ENCODE results near the gene PIK3AP1. TPM values are rescaled to one million over a fixed set of nuclear protein-coding genes. Genes with fewer than 3 reads are reported as not detected.

Gene PIK3AP1
- total and polyA plus RNA-seq, 2 of the 4 experiments (the other 2 are of a cell fraction) = under 0.01 to 0.14 TPM

DNA sequence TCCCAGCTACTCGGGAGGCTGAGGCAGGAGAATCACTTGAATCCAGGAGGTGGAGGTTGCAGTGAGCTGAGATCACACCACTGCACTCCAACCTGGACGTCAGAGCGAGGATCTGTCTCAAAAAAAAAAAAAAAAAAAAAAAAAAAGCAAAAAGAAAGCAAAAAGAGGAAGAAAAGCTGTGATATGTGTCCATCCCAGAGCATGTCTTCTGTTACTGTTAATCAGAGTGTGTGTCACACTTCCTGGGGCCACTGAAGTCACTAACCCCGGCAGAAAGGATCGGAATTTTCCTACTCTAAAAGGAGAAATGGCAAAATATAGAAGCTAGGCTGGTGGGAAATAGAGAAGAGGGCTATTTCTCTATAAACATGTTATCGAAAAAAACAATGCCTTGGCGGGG is 11.9 kb downstream of the PIK3AP1 start:
- ATAC-seq (ENCODE audit: low read depth) (no peak), DNase-seq (no peak)
- no peak for TF ChIP-seq RCOR1 (IDR thresholded peaks at IDR 0.05; ENCODE audit: insufficient replicate concordance, low read length)
- no peak for TF ChIP-seq MAFK (IDR thresholded peaks at IDR 0.05; ENCODE audit: low read depth, low read length)
- no peak for TF ChIP-seq MXI1 (IDR thresholded peaks at IDR 0.05; ENCODE audit: borderline replicate concordance, low read depth, low read length)
- no peak for TF ChIP-seq SMC3 (IDR thresholded peaks at IDR 0.05; ENCODE audit: low read depth, low read length)
- TF ChIP-seq POLR2A (IDR thresholded peaks at IDR 0.05; ENCODE audit: low read depth, low read length) = no peak
- TF ChIP-seq RFX5 (IDR thresholded peaks at IDR 0.05; ENCODE audit: low read depth, low read length) = no peak
- no peak for TF ChIP-seq ELK1 (IDR thresholded peaks at IDR 0.05; ENCODE audit: borderline replicate concordance, low read depth, low read length)
- no peak for TF ChIP-seq MAZ (IDR thresholded peaks at IDR 0.05; ENCODE audit: borderline replicate concordance, low read depth, low read length)
- TF ChIP-seq, protein P1, sequence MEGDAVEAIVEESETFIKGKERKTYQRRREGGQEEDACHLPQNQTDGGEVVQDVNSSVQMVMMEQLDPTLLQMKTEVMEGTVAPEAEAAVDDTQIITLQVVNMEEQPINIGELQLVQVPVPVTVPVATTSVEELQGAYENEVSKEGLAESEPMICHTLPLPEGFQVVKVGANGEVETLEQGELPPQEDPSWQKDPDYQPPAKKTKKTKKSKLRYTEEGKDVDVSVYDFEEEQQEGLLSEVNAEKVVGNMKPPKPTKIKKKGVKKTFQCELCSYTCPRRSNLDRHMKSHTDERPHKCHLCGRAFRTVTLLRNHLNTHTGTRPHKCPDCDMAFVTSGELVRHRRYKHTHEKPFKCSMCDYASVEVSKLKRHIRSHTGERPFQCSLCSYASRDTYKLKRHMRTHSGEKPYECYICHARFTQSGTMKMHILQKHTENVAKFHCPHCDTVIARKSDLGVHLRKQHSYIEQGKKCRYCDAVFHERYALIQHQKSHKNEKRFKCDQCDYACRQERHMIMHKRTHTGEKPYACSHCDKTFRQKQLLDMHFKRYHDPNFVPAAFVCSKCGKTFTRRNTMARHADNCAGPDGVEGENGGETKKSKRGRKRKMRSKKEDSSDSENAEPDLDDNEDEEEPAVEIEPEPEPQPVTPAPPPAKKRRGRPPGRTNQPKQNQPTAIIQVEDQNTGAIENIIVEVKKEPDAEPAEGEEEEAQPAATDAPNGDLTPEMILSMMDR (conservative IDR thresholded peaks at IDR 0.05; ENCODE audit: low read depth, low read length) = no peak
- no peak for TF ChIP-seq CHD1 (IDR thresholded peaks at IDR 0.05; ENCODE audit: low read depth, low read length)
- no peak for TF ChIP-seq RAD21 (IDR thresholded peaks at IDR 0.05; ENCODE audit: low read length)
- TF ChIP-seq BHLHE40 (IDR thresholded peaks at IDR 0.05; ENCODE audit: low read depth, low read length) = no peak
- TF ChIP-seq CEBPB (IDR thresholded peaks at IDR 0.05; ENCODE audit: low read depth, low read length) = no peak
- TF ChIP-seq USF2 (IDR thresholded peaks at IDR 0.05; ENCODE audit: low read depth, low read length) = no peak
- no peak for TF ChIP-seq NFE2L2 (IDR thresholded peaks at IDR 0.05; ENCODE audit: low read depth, low read length)
- no peak overlapping the region for H3K4me3 ChIP-seq (ENCODE audit: insufficient read depth, low read depth, low read length)
- intact Hi-C loops (cut with micrococcal nuclease) = no loop called here
- H3K56ac ChIP-seq (ENCODE audit: extremely low read depth, insufficient read depth, low read length) = no peak overlapping the region
- dilution Hi-C loops (cut with HindIII; ENCODE audit: low sequenced_read_pairs, unreplicated experiment) = no loop called here
- no peaks in the 10 kb centered on the region for H4K20me1 ChIP-seq (ENCODE audit: insufficient read depth, low read length)
- H3K9me3 ChIP-seq (ENCODE audit: control insufficient read depth, insufficient read depth, low read length) = no peaks in the 10 kb centered on the region
- H3K4me2 ChIP-seq (ENCODE audit: low read depth, low read length) = no peak overlapping the region
- no peak overlapping the region for H3K18ac ChIP-seq (ENCODE audit: low read depth, low read length)
- H4K8ac ChIP-seq (ENCODE audit: low read depth in 2 of 2, low read length in 2 of 2) = no peak overlapping the region
- no peak overlapping the region for H2AFZ ChIP-seq (replicated peaks; ENCODE audit: low read length, poor library complexity)
- H3K4me1 ChIP-seq (ENCODE audit: control insufficient read depth, insufficient read depth, low read length) = no peaks in the 10 kb centered on the region
- H2AK5ac ChIP-seq (ENCODE audit: low read depth, low read length) = no peak overlapping the region
- in situ Hi-C loops (cut with MboI; ENCODE audit: low sequenced_read_pairs) = no loop called here
- no TSS peak for BruUV-seq (replicated peaks)
- no peak overlapping the region for H4K5ac ChIP-seq (ENCODE audit: low read depth, low read length)
- no peak overlapping the region for H2BK5ac ChIP-seq (ENCODE audit: low read depth, low read length, poor library complexity, severe bottlenecking)
- H3K23ac ChIP-seq (ENCODE audit: low read depth, low read length) = no peak overlapping the region
- H3K27ac ChIP-seq (ENCODE audit: insufficient read depth, low read length) = no peak overlapping the region
- no peaks in the 10 kb centered on the region for H3K9me1 ChIP-seq (ENCODE audit: insufficient read depth, low read length)
- no peak overlapping the region for H2AK9ac ChIP-seq (replicated peaks; ENCODE audit: low read depth, low read length, poor library complexity)
- H2BK20ac ChIP-seq (ENCODE audit: low read depth, low read length) = no peak overlapping the region
- H3K36me3 ChIP-seq (ENCODE audit: control insufficient read depth, insufficient read depth, low read length) = no peaks in the 10 kb centered on the region
- H2BK15ac ChIP-seq (ENCODE audit: low read depth, low read length) = no peak overlapping the region
- no peak overlapping the region for H3K14ac ChIP-seq (replicated peaks; ENCODE audit: low read depth, low read length)
- H3K9ac ChIP-seq (ENCODE audit: low read depth, low read length) = no peak overlapping the region
- peaks cover 5% of the 10 kb centered on the region; the same call in 1 of the 2 replicates for H3K27me3 ChIP-seq (ENCODE audit: control insufficient read depth, insufficient read depth, low read length)
- H3K79me1 ChIP-seq (ENCODE audit: low read depth in 1 of 2, low read length in 2 of 2) = no peaks in the 10 kb centered on the region
- POLR2A ChIA-PET (ENCODE audit: unreplicated experiment) = interaction anchor here (0.6 kb wide), 1 partner anchor 67 kb away, joined by 9 read pairs; no protein-coding TSS in a partner anchor
- no CpG with 5 or more reads among the region's 7 CpGs for WGBS, 2 experiments (ENCODE audit: extremely low coverage in 2 of 2, insufficient read length in 1 of 2)
- H2BK120ac ChIP-seq (ENCODE audit: low read depth, low read length) = no peak overlapping the region
- H4K91ac ChIP-seq (ENCODE audit: insufficient read depth, low read depth, low read length) = no peak overlapping the region
- CTCF ChIA-PET = no interaction called here
- H3K4ac ChIP-seq (ENCODE audit: low read depth, low read length) = no peak overlapping the region
